Suppressor macrophage treated with lipopolysaccharide for 1 hour (primary cell): Measurements from ENCODE around the gene TLX3.
"Not testable (repeated sequence)": the region's sequence is repeated elsewhere in the genome, so short reads cannot be mapped to it uniquely, and the experiment has no call there.

Experiments used
- DNase-seq, 3 donors: peaks; one replicate each; pipeline ENCODE4 v3.0.0-alpha.2; 2020 to 2022

Gene TLX3

GRCh38 chr5:171308453-171309275 is at the start of gene TLX3:
TLX3 (plus strand) TSS chr5:171309248; CDS start chr5:171309366, 118 bp downstream.
- peak; percentile 46 to 50 (median 47) for DNase-seq

GRCh38 chr5:171261361-171261760 is 47.7 kb upstream of the TLX3 start:
- no peak for DNase-seq

GRCh38 chr5:171261904-171262303 is 47.1 kb upstream of the TLX3 start:
- DNase-seq: no peak

GRCh38 chr5:171263181-171263580 is 45.9 kb upstream of the TLX3 start:
- peak in 2 of 3 donors; percentile 4 to 6 for DNase-seq

GRCh38 chr5:171264843-171265242 is 44.2 kb upstream of the TLX3 start:
- DNase-seq: no peak

- DNase-seq: no peak
These were observed 40.1 kb upstream of the TLX3 start for GRCh38 chr5:171268700-171269620.

- no peak for DNase-seq
These were observed 39.3 kb upstream of the TLX3 start for GRCh38 chr5:171269717-171270116.

- no peak for DNase-seq
These were observed 38.9 kb upstream of the TLX3 start for GRCh38 chr5:171270136-171270535.

GRCh38 chr5:171271798-171272197 is 37.2 kb upstream of the TLX3 start:
- DNase-seq: no peak

GRCh38 chr5:171272996-171273970 is 35.8 kb upstream of the TLX3 start:
- peak; percentile 10 to 25 (median 21) for DNase-seq

- DNase-seq: no peak
These were observed 33.1 kb upstream of the TLX3 start for GRCh38 chr5:171275841-171276544.

GRCh38 chr5:171283753-171284152 is 25.3 kb upstream of the TLX3 start:
- DNase-seq: no peak

GRCh38 chr5:171285465-171285864 is 23.6 kb upstream of the TLX3 start:
- no peak for DNase-seq

- no peak for DNase-seq
These were observed 21.0 kb upstream of the TLX3 start for GRCh38 chr5:171288066-171288465.

GRCh38 chr5:171291371-171291770 is 17.7 kb upstream of the TLX3 start:
- DNase-seq: no peak

- DNase-seq: no peak
These were observed 13.7 kb upstream of the TLX3 start for GRCh38 chr5:171295299-171295698.

GRCh38 chr5:171295801-171296200 is 13.2 kb upstream of the TLX3 start:
- no peak for DNase-seq

- not testable (repeated sequence) for DNase-seq
These were observed 11.1 kb upstream of the TLX3 start for GRCh38 chr5:171297941-171298340.

GRCh38 chr5:171299228-171299627 is 9.8 kb upstream of the TLX3 start:
- DNase-seq: no peak

GRCh38 chr5:171299851-171300250 is 9.2 kb upstream of the TLX3 start:
- no peak for DNase-seq

GRCh38 chr5:171300358-171300757 is 8.7 kb upstream of the TLX3 start:
- no peak for DNase-seq

GRCh38 chr5:171306166-171306565 is 2.9 kb upstream of the TLX3 start:
- no peak for DNase-seq
